ENCODE measurements around the gene APRT. TPM values are rescaled to one million over a fixed set of nuclear protein-coding genes. Genes with fewer than 3 reads are reported as not detected.

APRT gene
- total RNA-seq, 2 donors from 2014 or later, result 130 to 158 TPM

- Mint-ChIP-seq H3K4me1 (peaks cover 19% of the 10 kb centered on the region), H3K27me3 (no peaks in the 10 kb centered on the region), H3K4me3 (peak overlapping the region; percentile 21), H3K36me3 (ENCODE audit: low read depth) (no peaks in the 10 kb centered on the region), H3K27ac (peak overlapping the region; percentile 47)
- DNase-seq, result no peak
- H3K9me3 ChIP-seq (ENCODE audit: control insufficient read depth, low read length, poor library complexity, severe bottlenecking), result no peaks in the 10 kb centered on the region
- peak; percentile 33 for ATAC-seq
These were observed 41.1 kb downstream of the APRT start for GRCh38 chr16:88770461-88771293.

GRCh38 chr16:88769617-88770460 lies 41.9 kb downstream of the APRT start:
- no peaks in the 10 kb centered on the region for H3K36me3 Mint-ChIP-seq (ENCODE audit: low read depth)
- no peak for DNase-seq
- no peak overlapping the region for H3K4me3 Mint-ChIP-seq
- no peak overlapping the region for H3K27ac Mint-ChIP-seq
- no peaks in the 10 kb centered on the region for H3K27me3 Mint-ChIP-seq
- peaks cover 17% of the 10 kb centered on the region for H3K4me1 Mint-ChIP-seq
- no peaks in the 10 kb centered on the region for H3K9me3 ChIP-seq (ENCODE audit: control insufficient read depth, low read length, poor library complexity, severe bottlenecking)
- peak; percentile 56 for ATAC-seq

- ATAC-seq (no peak), DNase-seq (no peak)
- H3K4me1 Mint-ChIP-seq, result peaks cover 18% of the 10 kb centered on the region
- H3K27ac Mint-ChIP-seq, result no peak overlapping the region
- H3K36me3 Mint-ChIP-seq (ENCODE audit: low read depth), result no peaks in the 10 kb centered on the region
- H3K4me3 Mint-ChIP-seq, result no peak overlapping the region
- H3K9me3 ChIP-seq (ENCODE audit: control insufficient read depth, low read length, poor library complexity, severe bottlenecking), result no peaks in the 10 kb centered on the region
- H3K27me3 Mint-ChIP-seq, result no peaks in the 10 kb centered on the region
These were observed 43.5 kb downstream of the APRT start for GRCh38 chr16:88768071-88768783.

- H3K27ac Mint-ChIP-seq, result peak overlapping the region; percentile 6
- no peaks in the 10 kb centered on the region for H3K27me3 Mint-ChIP-seq
- no peaks in the 10 kb centered on the region for H3K9me3 ChIP-seq (ENCODE audit: control insufficient read depth, low read length, poor library complexity, severe bottlenecking)
- no peak for DNase-seq
- peaks cover 18% of the 10 kb centered on the region for H3K4me1 Mint-ChIP-seq
- no peaks in the 10 kb centered on the region for H3K36me3 Mint-ChIP-seq (ENCODE audit: low read depth)
- ATAC-seq, result no peak
- peak overlapping the region; percentile 21 for H3K4me3 Mint-ChIP-seq
These were observed 44.1 kb downstream of the APRT start for GRCh38 chr16:88767546-88768070.

- Mint-ChIP-seq H3K4me1 (peaks cover 18% of the 10 kb centered on the region), H3K27ac (peak overlapping the region; percentile 6), H3K4me3 (peak overlapping the region; percentile 66), H3K27me3 (no peaks in the 10 kb centered on the region), H3K36me3 (ENCODE audit: low read depth) (no peaks in the 10 kb centered on the region)
- H3K9me3 ChIP-seq (ENCODE audit: control insufficient read depth, low read length, poor library complexity, severe bottlenecking), result no peaks in the 10 kb centered on the region
- no peak for DNase-seq
- no peak for ATAC-seq
These were observed 44.8 kb downstream of the APRT start for GRCh38 chr16:88766975-88767374.

- H3K27me3 Mint-ChIP-seq, result no peaks in the 10 kb centered on the region
- H3K27ac Mint-ChIP-seq, result peak overlapping the region; percentile 78
- H3K4me1 Mint-ChIP-seq, result peaks cover 20% of the 10 kb centered on the region
- H3K4me3 Mint-ChIP-seq, result no peak overlapping the region
- ATAC-seq (no peak), DNase-seq (no peak)
- no peaks in the 10 kb centered on the region for H3K9me3 ChIP-seq (ENCODE audit: control insufficient read depth, low read length, poor library complexity, severe bottlenecking)
- no peaks in the 10 kb centered on the region for H3K36me3 Mint-ChIP-seq (ENCODE audit: low read depth)
These were observed 46.8 kb downstream of the APRT start for GRCh38 chr16:88764913-88765349.

- Mint-ChIP-seq H3K27ac (peak overlapping the region; percentile 78), H3K4me3 (no peak overlapping the region), H3K36me3 (ENCODE audit: low read depth) (no peaks in the 10 kb centered on the region), H3K27me3 (no peaks in the 10 kb centered on the region), H3K4me1 (peaks cover 27% of the 10 kb centered on the region)
- H3K9me3 ChIP-seq (ENCODE audit: control insufficient read depth, low read length, poor library complexity, severe bottlenecking), result no peaks in the 10 kb centered on the region
- no peak for DNase-seq
- ATAC-seq, result no peak
These were observed 47.6 kb downstream of the APRT start for GRCh38 chr16:88764080-88764479.

- Mint-ChIP-seq H3K36me3 (ENCODE audit: low read depth) (no peaks in the 10 kb centered on the region), H3K27ac (peak overlapping the region; percentile 78), H3K4me1 (peaks cover 32% of the 10 kb centered on the region), H3K4me3 (no peak overlapping the region), H3K27me3 (no peaks in the 10 kb centered on the region)
- DNase-seq (no peak), ATAC-seq (no peak)
- H3K9me3 ChIP-seq (ENCODE audit: control insufficient read depth, low read length, poor library complexity, severe bottlenecking), result no peaks in the 10 kb centered on the region
These were observed 48.1 kb downstream of the APRT start for GRCh38 chr16:88763502-88764053.

GRCh38 chr16:88762941-88763340 lies 48.8 kb downstream of the APRT start:
- H3K4me1 Mint-ChIP-seq, result peaks cover 33% of the 10 kb centered on the region
- no peak for DNase-seq
- ATAC-seq, result no peak
- H3K4me3 Mint-ChIP-seq, result no peak overlapping the region
- no peaks in the 10 kb centered on the region for H3K27me3 Mint-ChIP-seq
- H3K9me3 ChIP-seq (ENCODE audit: control insufficient read depth, low read length, poor library complexity, severe bottlenecking), result no peaks in the 10 kb centered on the region
- no peaks in the 10 kb centered on the region for H3K36me3 Mint-ChIP-seq (ENCODE audit: low read depth)
- peak overlapping the region; percentile 78 for H3K27ac Mint-ChIP-seq

- no peak for ATAC-seq
- peak overlapping the region; percentile 78 for H3K27ac Mint-ChIP-seq
- H3K36me3 Mint-ChIP-seq (ENCODE audit: low read depth), result no peaks in the 10 kb centered on the region
- H3K4me3 Mint-ChIP-seq, result no peak overlapping the region
- H3K27me3 Mint-ChIP-seq, result no peaks in the 10 kb centered on the region
- no peaks in the 10 kb centered on the region for H3K9me3 ChIP-seq (ENCODE audit: control insufficient read depth, low read length, poor library complexity, severe bottlenecking)
- peaks cover 31% of the 10 kb centered on the region for H3K4me1 Mint-ChIP-seq
- no peak for DNase-seq
These were observed 49.4 kb downstream of the APRT start for GRCh38 chr16:88762258-88762870.

- H3K27ac Mint-ChIP-seq, result no peak overlapping the region
- peaks cover 28% of the 10 kb centered on the region for H3K4me1 Mint-ChIP-seq
- DNase-seq (no peak), ATAC-seq (no peak)
- no peaks in the 10 kb centered on the region for H3K36me3 Mint-ChIP-seq (ENCODE audit: low read depth)
- H3K27me3 Mint-ChIP-seq, result no peaks in the 10 kb centered on the region
- no peak overlapping the region for H3K4me3 Mint-ChIP-seq
- no peaks in the 10 kb centered on the region for H3K9me3 ChIP-seq (ENCODE audit: control insufficient read depth, low read length, poor library complexity, severe bottlenecking)
These were observed 49.9 kb downstream of the APRT start for GRCh38 chr16:88761830-88762229.

- Mint-ChIP-seq H3K4me3 (no peak overlapping the region), H3K4me1 (peaks cover 25% of the 10 kb centered on the region), H3K36me3 (ENCODE audit: low read depth) (no peaks in the 10 kb centered on the region), H3K27me3 (no peaks in the 10 kb centered on the region), H3K27ac (peak overlapping the region; percentile 49)
- DNase-seq (no peak), ATAC-seq (no peak)
- no peaks in the 10 kb centered on the region for H3K9me3 ChIP-seq (ENCODE audit: control insufficient read depth, low read length, poor library complexity, severe bottlenecking)
These were observed 50.6 kb downstream of the APRT start for GRCh38 chr16:88761143-88761534.

Measured in T-helper 17 cell (primary cell).